Activated T-cell treated with anti-CD3 and anti-CD28 coated beads for 24 hours (primary cell): ENCODE results near the gene ARHGAP28.

ENCODE experiments used
- DNase-seq: peaks from one replicate; pipeline ENCODE4 v3.0.0-alpha.2; 2020; ENCODE audit warnings: low read depth

ARHGAP28 gene, protein sequence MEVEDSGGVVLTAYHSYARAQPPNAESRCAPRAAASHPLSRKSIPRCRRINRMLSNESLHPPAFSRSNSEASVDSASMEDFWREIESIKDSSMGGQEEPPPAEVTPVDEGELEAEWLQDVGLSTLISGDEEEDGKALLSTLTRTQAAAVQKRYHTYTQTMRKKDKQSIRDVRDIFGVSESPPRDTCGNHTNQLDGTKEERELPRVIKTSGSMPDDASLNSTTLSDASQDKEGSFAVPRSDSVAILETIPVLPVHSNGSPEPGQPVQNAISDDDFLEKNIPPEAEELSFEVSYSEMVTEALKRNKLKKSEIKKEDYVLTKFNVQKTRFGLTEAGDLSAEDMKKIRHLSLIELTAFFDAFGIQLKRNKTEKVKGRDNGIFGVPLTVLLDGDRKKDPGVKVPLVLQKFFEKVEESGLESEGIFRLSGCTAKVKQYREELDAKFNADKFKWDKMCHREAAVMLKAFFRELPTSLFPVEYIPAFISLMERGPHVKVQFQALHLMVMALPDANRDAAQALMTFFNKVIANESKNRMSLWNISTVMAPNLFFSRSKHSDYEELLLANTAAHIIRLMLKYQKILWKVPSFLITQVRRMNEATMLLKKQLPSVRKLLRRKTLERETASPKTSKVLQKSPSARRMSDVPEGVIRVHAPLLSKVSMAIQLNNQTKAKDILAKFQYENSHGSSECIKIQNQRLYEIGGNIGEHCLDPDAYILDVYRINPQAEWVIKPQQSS

DNA sequence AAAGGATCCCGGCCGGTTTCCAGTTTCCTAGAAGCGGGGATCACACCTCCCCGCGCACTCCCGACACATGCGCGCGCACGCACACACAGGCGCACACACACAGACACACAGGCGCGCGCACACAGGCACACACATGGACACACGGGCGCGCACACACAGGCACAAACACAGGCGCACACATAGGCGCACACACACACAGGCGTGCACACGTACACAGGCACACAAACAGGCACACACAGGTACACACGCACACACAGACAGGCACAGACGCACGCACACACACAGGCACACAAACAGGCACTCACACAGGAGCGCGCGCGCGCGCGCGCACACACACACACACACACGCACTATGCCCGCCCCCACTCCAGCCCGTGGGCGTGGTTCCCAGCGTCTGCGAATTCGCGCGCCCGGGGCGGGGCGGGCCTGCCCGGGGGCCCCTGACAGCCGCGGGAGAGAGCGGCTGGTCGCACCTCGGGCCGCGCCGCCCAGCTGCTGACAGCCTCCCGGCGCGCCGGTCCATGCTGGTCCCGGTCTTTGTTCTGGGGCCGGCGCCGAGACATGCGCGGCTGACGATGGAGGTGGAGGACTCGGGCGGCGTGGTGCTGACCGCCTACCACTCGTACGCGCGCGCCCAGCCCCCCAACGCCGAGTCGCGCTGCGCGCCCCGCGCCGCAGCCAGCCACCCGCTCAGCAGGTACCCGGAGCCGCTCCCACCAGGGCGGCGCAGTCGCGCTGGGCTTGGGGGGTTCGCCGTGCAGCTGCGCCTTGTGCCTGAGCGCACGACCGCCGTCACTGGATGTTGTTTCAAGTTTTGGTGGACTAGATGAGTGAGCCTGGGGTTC, at the start of gene ARHGAP28:
TSS of gene ARHGAP28 (plus strand) at position 470 of the 845 bp plus-strand sequence. CDS start at position 576, 106 bp downstream.
- DNase-seq = no peak

DNA sequence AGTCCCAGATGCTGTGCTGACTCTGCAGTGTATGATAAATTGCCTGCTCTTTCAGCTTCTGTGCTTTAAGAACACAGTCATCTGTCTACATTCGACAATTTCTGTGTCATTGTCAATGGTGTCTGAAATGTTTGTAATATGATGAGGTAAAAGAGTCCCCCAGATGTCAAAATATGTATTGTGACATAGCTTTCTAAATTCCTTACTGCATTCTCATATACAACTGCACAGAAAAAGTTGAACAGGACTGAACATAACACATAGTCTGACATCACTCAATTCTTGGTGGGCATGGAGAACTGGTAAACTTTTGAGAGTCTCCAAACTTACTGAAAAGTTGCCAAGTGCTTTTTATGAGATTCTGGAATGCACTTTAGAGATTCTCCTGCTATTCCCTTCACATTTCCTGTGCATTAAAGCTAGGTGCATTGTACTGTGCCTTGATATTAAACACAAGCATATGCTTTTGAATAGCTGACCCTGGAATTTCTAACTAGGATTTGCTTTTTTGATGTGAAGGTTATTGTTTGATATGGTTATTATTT, 48.1 kb upstream of the ARHGAP28 start:
- DNase-seq = no peak

DNA sequence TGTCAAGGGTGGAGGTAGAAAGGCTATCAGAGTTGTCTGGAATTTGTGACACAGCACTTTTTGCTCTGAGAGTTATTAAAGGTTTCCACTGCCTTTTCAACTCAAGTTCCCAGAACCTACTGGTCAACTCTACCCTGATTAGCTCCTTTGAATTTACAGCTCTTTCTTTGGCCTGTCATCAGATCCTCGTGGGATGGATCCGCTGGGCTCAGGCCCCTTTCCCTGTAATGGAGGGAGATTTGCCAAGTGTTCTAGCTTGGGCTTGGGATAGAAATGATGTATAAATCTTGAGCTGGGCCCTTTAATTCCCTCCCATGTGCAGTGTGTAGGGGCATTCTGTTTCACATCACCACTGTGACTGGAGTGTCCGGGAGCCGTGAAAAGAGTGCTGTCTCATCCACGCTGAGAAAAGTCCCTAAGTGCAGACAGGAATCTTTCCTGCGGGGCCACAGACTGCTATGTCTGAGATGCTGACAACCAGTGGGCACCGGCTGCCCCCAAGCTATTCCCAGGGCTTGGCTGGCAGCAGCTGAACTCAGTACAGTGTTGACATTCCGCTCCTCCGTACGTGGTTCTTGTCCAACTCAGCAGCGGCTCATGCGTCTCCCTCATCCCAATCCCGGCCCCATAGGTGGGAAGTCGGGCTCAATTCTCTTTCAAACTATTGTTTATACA, 46.9 kb upstream of the ARHGAP28 start:
- no peak for DNase-seq

DNA sequence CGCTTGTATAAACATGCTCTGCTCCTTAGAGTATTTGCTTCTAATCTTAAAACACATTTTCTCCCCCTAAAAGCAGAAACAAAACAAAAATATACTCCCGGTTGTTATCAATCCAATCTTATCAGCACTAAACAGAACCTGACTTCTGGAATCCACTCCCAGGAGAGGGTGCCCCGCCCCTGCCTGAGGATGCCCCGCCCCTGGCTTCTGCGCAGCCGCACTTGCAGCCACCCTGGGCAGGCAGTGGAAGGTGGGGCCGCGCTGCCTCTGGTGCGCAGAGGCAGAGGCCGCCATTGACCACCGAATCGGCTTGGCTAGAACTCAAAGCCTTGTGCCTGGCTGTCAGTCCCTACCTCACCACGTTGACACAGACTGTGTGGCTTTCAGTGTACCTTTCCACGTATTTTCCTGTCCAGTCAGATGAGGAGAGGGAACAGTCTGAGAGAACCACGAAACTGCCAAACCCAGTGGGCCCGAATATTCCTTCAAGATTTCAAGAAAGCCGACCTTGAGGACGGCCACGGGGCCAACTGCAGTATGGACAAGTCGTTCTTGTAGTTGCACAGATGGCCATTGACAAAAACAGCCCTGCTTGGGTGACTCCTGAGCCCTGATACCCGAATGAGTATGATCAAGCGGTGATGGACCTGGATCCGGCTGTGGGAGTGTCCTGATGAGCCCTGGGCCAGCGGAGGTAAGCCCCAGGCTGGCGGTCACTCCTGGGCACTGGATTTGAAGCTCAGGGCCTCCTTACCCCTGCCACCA, 46.2 kb upstream of the ARHGAP28 start:
- DNase-seq = no peak

DNA sequence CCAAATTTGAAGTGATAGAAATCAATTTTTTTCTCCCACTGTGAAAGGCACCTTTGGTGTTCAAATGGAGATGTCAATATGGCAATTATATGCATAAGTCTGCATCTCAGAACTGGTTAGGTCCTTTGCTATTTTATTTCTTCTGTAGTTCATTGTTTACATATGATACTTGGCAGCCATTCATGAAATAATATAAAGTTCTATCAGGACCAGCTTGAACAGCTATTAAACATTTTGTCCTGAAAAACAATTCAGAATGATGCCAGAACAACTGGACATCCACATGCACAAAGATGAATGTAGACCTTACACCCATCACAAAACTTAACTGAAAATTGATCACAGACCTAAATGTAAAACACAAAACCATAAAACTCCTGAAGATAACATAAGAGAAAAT, 41.8 kb upstream of the ARHGAP28 start:
- no peak for DNase-seq

GRCh38 chr18:6708890-6709289, 20.6 kb upstream of the ARHGAP28 start:
- no peak for DNase-seq

GRCh38 chr18:6711467-6711866, 18.0 kb upstream of the ARHGAP28 start:
- no peak for DNase-seq

GRCh38 chr18:6712401-6712800, 17.1 kb upstream of the ARHGAP28 start:
- no peak for DNase-seq

- DNase-seq = no peak
Observed at GRCh38 chr18:6714010-6714409, 15.5 kb upstream of the ARHGAP28 start.

- DNase-seq = no peak
Observed at GRCh38 chr18:6718267-6718666, 11.2 kb upstream of the ARHGAP28 start.

DNA sequence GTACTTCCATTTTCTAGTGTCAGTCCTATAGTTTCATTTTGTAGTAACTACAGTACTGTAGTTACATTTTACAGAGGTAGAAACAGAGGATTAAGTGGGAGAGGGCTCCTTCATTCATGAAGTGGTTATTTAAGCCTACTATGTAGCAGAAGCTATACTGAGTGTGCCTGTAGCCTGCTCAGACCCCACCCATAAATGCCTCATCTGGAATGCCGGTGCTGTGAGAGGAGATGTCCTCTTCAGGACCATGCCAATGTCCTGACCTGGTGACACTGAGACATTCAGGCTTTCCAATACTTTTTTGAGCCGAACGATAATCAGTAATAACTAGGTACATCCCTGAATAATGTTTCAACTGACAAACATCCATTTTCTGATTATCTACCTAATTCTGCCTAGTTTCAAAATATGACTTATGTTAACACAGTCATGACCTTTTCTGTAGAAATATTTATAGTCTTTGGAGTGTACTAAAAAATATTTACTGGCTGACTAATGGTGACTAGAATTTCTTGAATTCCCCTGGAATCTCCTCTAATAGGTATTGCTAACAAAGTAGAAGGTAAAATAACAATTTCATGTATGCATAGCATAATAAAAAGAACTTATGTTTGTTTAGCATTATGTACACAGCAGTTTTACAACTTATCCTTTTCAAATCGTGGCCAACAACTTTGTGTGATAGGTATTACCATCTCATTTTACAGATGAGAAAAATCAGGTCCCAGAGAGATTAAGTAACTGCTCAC, 10.2 kb upstream of the ARHGAP28 start:
- no peak for DNase-seq

GRCh38 chr18:6719910-6720683, 9.4 kb upstream of the ARHGAP28 start:
- DNase-seq = no peak

- no peak for DNase-seq
Observed at GRCh38 chr18:6721755-6722154, 7.8 kb upstream of the ARHGAP28 start.

- DNase-seq = no peak
Observed at GRCh38 chr18:6722690-6723089, 6.8 kb upstream of the ARHGAP28 start.

- no peak for DNase-seq
Observed at GRCh38 chr18:6724331-6724730, 5.2 kb upstream of the ARHGAP28 start.

DNA sequence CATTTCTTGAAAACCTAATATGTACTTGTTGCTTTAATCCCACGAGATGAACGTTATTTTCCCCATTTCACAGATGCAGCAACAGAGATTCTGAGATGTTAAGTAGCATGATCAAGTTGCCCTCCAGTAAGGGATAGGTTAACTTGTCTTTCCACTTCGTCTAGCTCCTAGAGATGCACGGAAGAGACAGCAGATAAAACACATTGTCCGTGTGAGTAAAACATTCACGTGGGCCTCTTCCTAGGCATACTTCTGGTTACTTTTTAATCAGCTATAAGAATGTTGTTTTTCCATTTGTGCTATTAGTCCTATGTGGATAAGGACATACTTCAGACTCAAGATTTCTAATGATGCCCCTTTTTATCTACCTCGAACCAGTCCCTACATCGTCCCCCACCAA, 1.2 kb upstream of the ARHGAP28 start:
- DNase-seq = no peak

DNA sequence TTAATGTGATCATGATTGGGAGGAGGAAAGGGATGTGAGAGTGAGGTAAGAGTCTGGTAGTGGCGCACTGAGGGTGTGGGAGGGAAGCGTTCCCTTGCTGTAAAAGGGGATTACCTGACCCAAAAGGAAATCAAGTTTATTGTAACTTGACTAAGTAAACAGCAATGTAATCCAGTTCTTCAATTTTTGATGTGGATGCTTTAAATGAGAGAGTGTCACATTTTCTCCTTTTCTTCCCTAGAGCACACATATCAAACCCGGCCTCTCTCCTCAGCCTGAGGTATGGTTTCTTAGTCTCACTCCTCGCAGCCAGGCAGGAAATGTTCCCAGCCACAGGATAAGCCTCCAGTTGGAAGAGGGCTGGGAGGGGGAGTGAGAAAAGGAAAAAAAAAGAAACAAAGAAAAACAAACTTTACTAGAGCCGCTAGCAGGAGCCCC, 688 bp upstream of the ARHGAP28 start:
- no peak for DNase-seq

DNA sequence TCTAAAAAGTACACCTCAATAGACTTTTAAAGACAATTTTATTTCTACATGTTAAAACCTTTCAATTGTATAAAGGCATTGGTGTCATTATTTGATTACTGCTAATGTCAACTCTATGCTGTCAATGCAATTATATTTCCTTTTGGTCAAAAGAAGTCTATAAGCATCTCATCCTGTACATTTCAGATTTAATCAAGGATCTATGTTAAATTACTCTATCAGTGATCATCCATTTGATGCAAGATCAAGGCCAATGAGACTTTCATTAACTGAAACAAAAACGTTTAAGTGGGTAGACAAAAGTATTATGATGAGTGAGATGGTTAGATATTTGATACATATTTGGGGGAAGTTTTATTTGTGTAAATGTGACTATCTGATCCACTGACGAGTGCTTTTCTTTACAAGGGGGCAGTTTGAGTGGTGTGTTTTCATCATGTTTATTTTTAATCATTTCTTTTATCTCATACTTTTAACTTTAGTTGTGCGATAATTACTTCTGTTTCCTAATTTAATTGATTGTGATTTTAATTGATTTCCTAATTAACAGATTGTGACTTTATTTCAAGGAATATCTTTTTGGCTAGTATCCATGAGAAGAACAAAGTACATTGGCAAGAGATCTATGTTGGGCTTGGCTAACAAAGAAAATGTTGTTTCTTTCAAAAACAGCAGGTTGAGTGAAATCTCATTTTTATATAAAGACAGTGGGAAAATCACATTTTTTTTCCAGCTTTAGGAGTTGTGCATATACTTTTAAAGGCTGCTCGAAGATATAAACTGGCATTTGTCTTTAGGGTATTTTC, 1.1 kb downstream of the ARHGAP28 start:
- no peak for DNase-seq
